H9 (cell line): ENCODE data around the gene NEDD4L. TPM values are rescaled to one million over a fixed set of nuclear protein-coding genes. Genes with fewer than 3 reads are reported as not detected.
A peak's percentile ranks its signal among the peaks of the same experiment; 100 is the strongest.

ENCODE experiments used
- DNase-seq: peaks from one replicate; pipeline ENCODE4 v3.0.0-alpha.2; 2017
- H2AFZ ChIP-seq: one replicate; pipeline ENCODE4 v1.6.1; 2013; ENCODE audit warnings: mild to moderate bottlenecking, low read length, control low read depth, moderate library complexity
- H2AK5ac ChIP-seq: 2 replicates; pipeline ENCODE4 v1.6.1; 2013; ENCODE audit warnings: low read length, control low read depth, mixed read lengths; ENCODE audit not compliant: insufficient read length
- H2BK120ac ChIP-seq: one replicate; pipeline ENCODE4 v1.6.1; 2013; ENCODE audit warnings: low read depth, mild to moderate bottlenecking, low read length, control low read depth, inconsistent platforms; ENCODE audit not compliant: poor library complexity, severe bottlenecking
- H2BK12ac ChIP-seq: 2 replicates; pipeline ENCODE4 v1.6.1; 2013; ENCODE audit warnings: low read length, control low read depth, mixed read lengths, low read depth; ENCODE audit not compliant: insufficient read length
- H2BK15ac ChIP-seq: 2 replicates; pipeline ENCODE4 v1.6.1; 2013; ENCODE audit warnings: low read depth, low read length, control low read depth
- H2BK20ac ChIP-seq: one replicate; pipeline ENCODE4 v1.6.1; 2013; ENCODE audit warnings: low read depth, mild to moderate bottlenecking, low read length, control low read depth, inconsistent platforms; ENCODE audit not compliant: poor library complexity, severe bottlenecking
- H2BK5ac ChIP-seq: 2 replicates; pipeline ENCODE4 v1.6.1; 2013; ENCODE audit warnings: low read length, control low read depth, mixed read lengths; ENCODE audit not compliant: insufficient read length
- H3K14ac ChIP-seq: 2 replicates; pipeline ENCODE4 v1.6.1; 2013; ENCODE audit warnings: low read length, control low read depth; ENCODE audit not compliant: insufficient read depth
- H3K18ac ChIP-seq: 2 replicates; pipeline ENCODE4 v1.6.1; 2013; ENCODE audit warnings: low read depth, mild to moderate bottlenecking, mixed read lengths, low read length, control low read depth; ENCODE audit not compliant: insufficient read length
- H3K23ac ChIP-seq: 2 replicates; pipeline ENCODE4 v1.6.1; 2013; ENCODE audit warnings: low read length, control low read depth, mixed read lengths, low read depth; ENCODE audit not compliant: insufficient read length
- H3K23me2 ChIP-seq: 2 replicates; pipeline ENCODE4 v1.6.1; 2013; ENCODE audit warnings: low read depth, mild to moderate bottlenecking, mixed read lengths, low read length, control low read depth; ENCODE audit not compliant: insufficient read length, poor library complexity, severe bottlenecking
- H3K27ac ChIP-seq: 2 replicates; pipeline ENCODE4 v1.5.1; 2013; ENCODE audit warnings: low read length, control low read depth, mixed read lengths, low read depth; ENCODE audit not compliant: insufficient read length
- H3K27me3 ChIP-seq: 2 replicates; pipeline ENCODE4 v1.6.1; 2013; ENCODE audit warnings: low read length, control low read depth, inconsistent platforms; ENCODE audit not compliant: insufficient read depth
- H3K4ac ChIP-seq: 2 replicates; pipeline ENCODE4 v1.6.1; 2013; ENCODE audit warnings: low read depth, mild to moderate bottlenecking, control low read depth, inconsistent platforms, low read length, moderate library complexity
- H3K4me1 ChIP-seq: 2 replicates; pipeline ENCODE4 v1.6.1; 2013; ENCODE audit warnings: low read length, control low read depth, inconsistent platforms; ENCODE audit not compliant: insufficient read depth
- H3K4me2 ChIP-seq: 2 replicates; pipeline ENCODE4 v1.6.1; 2013; ENCODE audit warnings: low read length, control low read depth, mixed read lengths; ENCODE audit not compliant: insufficient read length, insufficient read depth
- H3K56ac ChIP-seq: 2 replicates; pipeline ENCODE4 v1.6.1; 2013; ENCODE audit warnings: low read depth, mild to moderate bottlenecking, mixed read lengths, low read length, control low read depth; ENCODE audit not compliant: insufficient read length
- H3K79me1 ChIP-seq: 2 replicates; pipeline ENCODE4 v1.6.1; 2013; ENCODE audit warnings: low read depth, mild to moderate bottlenecking, moderate library complexity, low read length, control low read depth, inconsistent platforms; ENCODE audit not compliant: insufficient read depth, poor library complexity, severe bottlenecking
- H3K79me2 ChIP-seq: 2 replicates; pipeline ENCODE4 v1.6.1; 2013; ENCODE audit warnings: low read length, control low read depth, inconsistent platforms; ENCODE audit not compliant: insufficient read depth
- H3K9ac ChIP-seq: 2 replicates; pipeline ENCODE4 v1.6.1; 2013; ENCODE audit warnings: low read length, control low read depth, mixed read lengths; ENCODE audit not compliant: insufficient read length; ENCODE audit errors: extremely low read depth
- H3K9me3 ChIP-seq: one replicate; pipeline ENCODE4 v1.6.1; 2013; ENCODE audit warnings: low read depth, low read length, inconsistent platforms; ENCODE audit not compliant: control insufficient read depth
- H3T11ph ChIP-seq: one replicate; pipeline ENCODE4 v1.6.1; 2013; ENCODE audit warnings: mild to moderate bottlenecking, low read length, control low read depth, inconsistent platforms
- H4K20me1 ChIP-seq: one replicate; pipeline ENCODE4 v1.6.1; 2013; ENCODE audit not compliant: control insufficient read depth, insufficient read length, insufficient read depth
- H4K5ac ChIP-seq: 2 replicates; pipeline ENCODE4 v1.6.1; 2013; ENCODE audit warnings: low read depth, mild to moderate bottlenecking, mixed read lengths, low read length, control low read depth; ENCODE audit not compliant: insufficient read length
- H4K8ac ChIP-seq: replicated peaks from 2 replicates; pipeline ENCODE4 v1.6.1; 2013; ENCODE audit warnings: low read length, control low read depth, mixed read lengths, low read depth; ENCODE audit not compliant: insufficient read length
- H4K91ac ChIP-seq: 2 replicates; pipeline ENCODE4 v1.6.1; 2013; ENCODE audit warnings: low read depth, mild to moderate bottlenecking, moderate library complexity, mixed read lengths, low read length, control low read depth; ENCODE audit not compliant: insufficient read length
- H3K27ac Mint-ChIP-seq, 3 experiments: 2 replicates in 2 of 3; 3 replicates in 1 of 3; pipeline ENCODE4 v1.8.0; 2020 to 2021; ENCODE audit warnings: mixed read lengths in 3 of 3, mild to moderate bottlenecking in 1 of 3, moderate library complexity in 1 of 3
- H3K27me3 Mint-ChIP-seq: 2 replicates; pipeline ENCODE4 v1.8.0; 2021; ENCODE audit warnings: low read depth, mild to moderate bottlenecking, moderate library complexity, mixed read lengths
- H3K36me3 Mint-ChIP-seq, 3 experiments: 2 replicates in 2 of 3; 3 replicates in 1 of 3; pipeline ENCODE4 v1.8.0; 2020 to 2021; ENCODE audit warnings: low read depth in 3 of 3, mixed read lengths in 3 of 3; ENCODE audit not compliant: insufficient read depth in 1 of 3
- H3K4me1 Mint-ChIP-seq, 2 experiments: 2 replicates each; pipeline ENCODE4 v1.8.0; 2020; ENCODE audit warnings: mixed read lengths in 2 of 2
- H3K4me3 Mint-ChIP-seq, 2 experiments: 2 replicates in 1 of 2; 3 replicates in 1 of 2; pipeline ENCODE4 v1.8.0; 2020 to 2021; ENCODE audit warnings: mild to moderate bottlenecking in 2 of 2, mixed read lengths in 2 of 2, moderate library complexity in 1 of 2
- H3K9me3 Mint-ChIP-seq, 2 experiments: 2 replicates in 1 of 2; 3 replicates in 1 of 2; pipeline ENCODE4 v1.8.0; 2020; ENCODE audit warnings: mild to moderate bottlenecking in 2 of 2, mixed read lengths in 2 of 2, moderate library complexity in 1 of 2
- CTCF ChIP-seq: fragments of 200-600 bp; sonication (generic); conservative IDR thresholded peaks from 3 replicates; pipeline ENCODE4 v1.8.0; 2021; ENCODE audit warnings: antibody characterized with exemption, mild to moderate bottlenecking
- WGBS: extraction: QIAGEN DNeasy Blood & Tissue Kit; methylation state at CpG from one replicate; pipeline ENCODE4 v1.1.7; 2013; ENCODE audit warnings: missing lambda C conversion rate, low lambda C conversion rate, mixed read lengths; ENCODE audit not compliant: insufficient read length; ENCODE audit errors: extremely low coverage; 5-methylcytosine and 5-hydroxymethylcytosine counted together
- total RNA-seq: library from RNA; stranded (reverse); gene quantifications from 2 replicates; pipeline ENCODE4 v1.2.1, GENCODE V29; 2021

NEDD4L gene
- total RNA-seq, 1 experiment from 2014 or later = 76.3 TPM

DNA sequence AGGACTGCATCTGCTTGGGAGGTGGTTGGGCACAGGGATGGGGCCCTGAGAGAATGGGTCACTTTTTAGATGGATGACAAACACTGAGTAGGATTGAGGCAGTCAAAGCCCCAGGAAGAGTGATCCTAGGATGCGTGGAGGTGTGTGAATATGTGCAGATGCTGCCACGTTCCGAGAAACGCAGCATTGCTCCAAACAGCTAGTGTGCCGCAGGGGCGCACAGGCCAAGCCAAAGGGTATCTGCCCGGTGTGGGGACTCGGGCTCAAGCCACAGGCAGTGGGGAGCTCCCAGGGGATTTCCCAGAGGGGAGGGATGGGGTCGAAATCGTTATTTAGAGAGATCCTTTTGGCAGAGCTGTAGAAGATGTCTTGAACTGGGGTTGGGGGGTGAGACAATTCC lies 310.8 kb downstream of the NEDD4L start:
- peak overlapping the region; percentile 9 for H3K27ac ChIP-seq
- no peak overlapping the region for H2BK5ac ChIP-seq
- Mint-ChIP-seq H3K9me3 (no peaks in the 10 kb centered on the region), H3K27me3 (no peaks in the 10 kb centered on the region), H3K27ac (peak overlapping the region; percentile 81 to 94 (median 90); a peak in 6 of 7 replicates), H3K4me3 (no peak overlapping the region; a peak in 1 of 5 replicates), H3K4me1 (peaks cover 39 to 43% of the 10 kb centered on the region in 2 experiments), H3K36me3 (peaks cover 12 to 63% (median 48%) of the 10 kb centered on the region in 3 experiments)
- no peak overlapping the region for H4K91ac ChIP-seq
- H3K9ac ChIP-seq = no peak overlapping the region
- H3K23me2 ChIP-seq = no peaks in the 10 kb centered on the region
- peak overlapping the region; percentile 45 for H3K18ac ChIP-seq
- no peaks in the 10 kb centered on the region for H3K79me2 ChIP-seq
- peaks cover 11% of the 10 kb centered on the region; the same call in 1 of the 2 replicates for H3K4me1 ChIP-seq
- no peak overlapping the region for H3K4me2 ChIP-seq
- H3K9me3 ChIP-seq = no peaks in the 10 kb centered on the region
- H4K5ac ChIP-seq = no peak overlapping the region
- H3K79me1 ChIP-seq = no peaks in the 10 kb centered on the region
- no peak overlapping the region for H2BK12ac ChIP-seq
- peaks cover 2% of the 10 kb centered on the region for H4K20me1 ChIP-seq
- H2AK5ac ChIP-seq = no peak overlapping the region
- no peak overlapping the region for H3T11ph ChIP-seq
- no peak overlapping the region for H2BK120ac ChIP-seq
- no peak overlapping the region for H3K14ac ChIP-seq
- H4K8ac ChIP-seq = no peak overlapping the region
- no peak for DNase-seq
- H3K23ac ChIP-seq = no peak overlapping the region
- H3K27me3 ChIP-seq = no peaks in the 10 kb centered on the region
- H3K56ac ChIP-seq = no peak overlapping the region
- no CpG with 5 or more reads among the region's 10 CpGs for WGBS
- no peak overlapping the region for H2AFZ ChIP-seq
- no peak overlapping the region for H2BK20ac ChIP-seq
- no peak overlapping the region for H2BK15ac ChIP-seq
- TF ChIP-seq CTCF = no peak
- no peak overlapping the region for H3K4ac ChIP-seq
